ENCODE results near the gene KRTAP6-2.

GRCh38 chr21:30625449-30626165 lies 26.9 kb upstream of the KRTAP6-2 start:
- TF ChIP-seq EP300 (IDR thresholded peaks at IDR 0.05) (no peak), CTCF (IDR thresholded peaks at IDR 0.05) (no peak)
